ENCODE results near the gene OR10H5. TPM values are rescaled to one million over a fixed set of nuclear protein-coding genes. Genes with fewer than 3 reads are reported as not detected.
"Not testable (repeated sequence)": the region's sequence is repeated elsewhere in the genome, so short reads cannot be mapped to it uniquely, and the experiment has no call there.

The OR10H5 gene
- total RNA-seq, 1 experiment from 2014 or later: not detected

DNA sequence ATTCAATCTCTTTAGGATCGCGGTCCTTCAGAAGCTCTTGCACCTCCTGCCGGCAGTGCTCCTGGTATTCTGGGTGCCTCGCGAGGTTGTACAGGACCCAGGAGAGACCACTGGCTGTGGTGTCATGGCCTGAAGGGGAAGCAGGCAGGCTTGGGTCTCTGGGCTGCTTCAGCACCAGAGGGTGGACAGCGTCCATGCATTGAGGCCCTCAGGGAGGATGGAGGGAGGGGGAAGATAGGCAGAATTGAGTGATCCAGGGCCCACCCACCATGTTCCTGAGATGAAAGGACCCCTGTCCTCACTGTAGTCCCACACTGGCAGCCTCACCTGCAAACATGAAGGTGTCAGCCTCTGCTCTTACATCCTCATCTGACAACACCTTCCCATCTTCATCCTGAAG, 17.9 kb upstream of the OR10H5 start:
- DNase-seq (ENCODE audit: low spot score): peak; percentile 14
- Histone ChIP-seq H3K4me3 (ENCODE audit: low read depth, low read length, poor library complexity, severe bottlenecking) (no peak overlapping the region), H3K36me3 (ENCODE audit: insufficient read depth, low read length, poor library complexity, severe bottlenecking) (no peaks in the 10 kb centered on the region), H3K9me3 (ENCODE audit: low read depth, low read length, poor library complexity, severe bottlenecking) (no peaks in the 10 kb centered on the region), H3K4me1 (ENCODE audit: insufficient read depth, low read length, poor library complexity, severe bottlenecking) (no peaks in the 10 kb centered on the region), H3K27ac (ENCODE audit: low read depth, low read length, poor library complexity, severe bottlenecking) (no peak overlapping the region), H3K27me3 (replicated peaks; ENCODE audit: insufficient read depth, low read depth, low read length, poor library complexity) (no peaks in the 10 kb centered on the region)
- no TSS peak for BruUV-seq (replicated peaks)
- POLR2A ChIA-PET (ENCODE audit: low non-redundant PET): no interaction called here
- intact Hi-C loops (cut with micrococcal nuclease; ENCODE audit: unreplicated experiment): no loop called here
- CTCF ChIA-PET: no interaction called here
- no peak for TF ChIP-seq CTCF (conservative IDR thresholded peaks at IDR 0.05; ENCODE audit: low read depth, low read length)
- no peak for TF ChIP-seq EZH2 (IDR thresholded peaks at IDR 0.05; ENCODE audit: borderline replicate concordance, low read depth, low read length, poor library complexity, severe bottlenecking)

DNA sequence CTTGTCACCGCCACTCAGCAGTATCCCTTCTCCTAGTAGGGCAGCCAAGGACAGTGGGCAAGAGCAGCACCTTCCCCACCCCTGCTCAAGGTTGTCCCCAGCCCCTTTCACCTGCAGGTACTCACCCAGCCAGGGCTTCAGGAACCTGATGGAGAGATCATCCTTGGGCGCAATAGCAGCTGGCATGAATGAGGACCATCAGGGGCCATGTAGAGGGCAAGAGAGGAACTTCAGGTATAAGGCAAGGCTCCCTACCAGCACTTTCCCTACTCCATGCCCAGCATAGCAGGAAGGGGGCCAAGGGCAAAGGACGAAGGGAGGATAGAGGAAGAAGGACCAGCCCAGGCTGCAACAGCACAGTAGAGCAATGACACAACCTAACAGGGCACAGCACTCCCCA, 13.3 kb upstream of the OR10H5 start:
- intact Hi-C loops (cut with micrococcal nuclease; ENCODE audit: unreplicated experiment); H3K36me3 ChIP-seq (ENCODE audit: insufficient read depth, low read length, poor library complexity, severe bottlenecking); H3K4me1 ChIP-seq (ENCODE audit: insufficient read depth, low read length, poor library complexity, severe bottlenecking); DNase-seq (ENCODE audit: low spot score); H3K4me3 ChIP-seq (ENCODE audit: low read depth, low read length, poor library complexity, severe bottlenecking); H3K27ac ChIP-seq (ENCODE audit: low read depth, low read length, poor library complexity, severe bottlenecking); CTCF ChIA-PET; BruUV-seq (replicated peaks); POLR2A ChIA-PET (ENCODE audit: low non-redundant PET); H3K9me3 ChIP-seq (ENCODE audit: low read depth, low read length, poor library complexity, severe bottlenecking); H3K27me3 ChIP-seq (replicated peaks; ENCODE audit: insufficient read depth, low read depth, low read length, poor library complexity): not testable (repeated sequence)

GRCh38 chr19:15775249-15775648, 12.2 kb upstream of the OR10H5 start:
- no peak for DNase-seq (ENCODE audit: low spot score)
- BruUV-seq (replicated peaks): no TSS peak
- ChIA-PET POLR2A (ENCODE audit: low non-redundant PET) (interaction anchor here (0.6 kb wide), 1 partner anchor 19 kb away, joined by 3 read pairs; no protein-coding TSS in a partner anchor), CTCF (no interaction called here)
- intact Hi-C loops (cut with micrococcal nuclease; ENCODE audit: unreplicated experiment): no loop called here
- Histone ChIP-seq H3K27ac (ENCODE audit: low read depth, low read length, poor library complexity, severe bottlenecking) (no peak overlapping the region), H3K27me3 (replicated peaks; ENCODE audit: insufficient read depth, low read depth, low read length, poor library complexity) (no peaks in the 10 kb centered on the region), H3K4me1 (ENCODE audit: insufficient read depth, low read length, poor library complexity, severe bottlenecking) (no peaks in the 10 kb centered on the region), H3K4me3 (ENCODE audit: low read depth, low read length, poor library complexity, severe bottlenecking) (no peak overlapping the region), H3K36me3 (ENCODE audit: insufficient read depth, low read length, poor library complexity, severe bottlenecking) (no peaks in the 10 kb centered on the region), H3K9me3 (ENCODE audit: low read depth, low read length, poor library complexity, severe bottlenecking) (no peaks in the 10 kb centered on the region)
- no peak for TF ChIP-seq CTCF (conservative IDR thresholded peaks at IDR 0.05; ENCODE audit: low read depth, low read length)
- TF ChIP-seq EZH2 (IDR thresholded peaks at IDR 0.05; ENCODE audit: borderline replicate concordance, low read depth, low read length, poor library complexity, severe bottlenecking): no peak

DNA sequence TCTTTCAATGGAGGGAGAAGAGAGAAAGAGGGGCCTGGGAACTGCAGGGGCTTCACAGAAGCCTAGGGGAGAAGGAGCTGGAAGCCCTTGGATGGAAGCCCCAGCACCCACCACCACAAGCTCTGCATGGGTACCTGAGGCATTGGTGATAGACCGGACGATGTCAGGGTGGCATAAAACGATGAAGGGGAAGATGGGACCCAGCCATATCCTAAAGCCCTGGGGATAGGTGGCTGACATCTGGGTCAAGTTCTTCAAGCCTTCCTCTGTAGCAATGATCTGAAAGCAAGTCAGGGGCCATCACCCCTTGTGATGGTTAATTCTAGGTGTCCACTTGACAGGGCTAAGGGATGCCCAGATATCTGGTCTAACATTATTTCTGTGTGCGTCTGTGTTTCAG, 11.2 kb upstream of the OR10H5 start:
- ChIA-PET CTCF (no interaction called here), POLR2A (ENCODE audit: low non-redundant PET) (no interaction called here)
- Histone ChIP-seq H3K27ac (ENCODE audit: low read depth, low read length, poor library complexity, severe bottlenecking) (no peak overlapping the region), H3K9me3 (ENCODE audit: low read depth, low read length, poor library complexity, severe bottlenecking) (no peaks in the 10 kb centered on the region), H3K4me1 (ENCODE audit: insufficient read depth, low read length, poor library complexity, severe bottlenecking) (no peaks in the 10 kb centered on the region), H3K4me3 (ENCODE audit: low read depth, low read length, poor library complexity, severe bottlenecking) (no peak overlapping the region), H3K27me3 (replicated peaks; ENCODE audit: insufficient read depth, low read depth, low read length, poor library complexity) (no peaks in the 10 kb centered on the region), H3K36me3 (ENCODE audit: insufficient read depth, low read length, poor library complexity, severe bottlenecking) (no peaks in the 10 kb centered on the region)
- no TSS peak for BruUV-seq (replicated peaks)
- intact Hi-C loops (cut with micrococcal nuclease; ENCODE audit: unreplicated experiment): no loop called here
- TF ChIP-seq EZH2 (IDR thresholded peaks at IDR 0.05; ENCODE audit: borderline replicate concordance, low read depth, low read length, poor library complexity, severe bottlenecking) (no peak), CTCF (conservative IDR thresholded peaks at IDR 0.05; ENCODE audit: low read depth, low read length) (no peak)
- no peak for DNase-seq (ENCODE audit: low spot score)

Measured in A673 (cell line).